HEK293 (cell line): ENCODE results near the gene AOC2.

ENCODE experiments used
- ZNF133 ChIP-seq: fragments of 450-650 bp; formaldehyde crosslinking; IDR thresholded peaks from 2 replicates; pipeline ENCODE4 v1.5.1; 2016; ENCODE audit warnings: missing biosample characterization, missing genetic modification characterization
- ZNF426 ChIP-seq: fragments of 450-650 bp; formaldehyde crosslinking; IDR thresholded peaks from 2 replicates; pipeline ENCODE4 v1.5.1; 2017; ENCODE audit warnings: missing biosample characterization, missing genetic modification characterization, mild to moderate bottlenecking, inconsistent platforms, moderate library complexity
- ZNF837 ChIP-seq: fragments of 450-650 bp; formaldehyde crosslinking; IDR thresholded peaks from 2 replicates; pipeline ENCODE4 v1.5.1; 2016; ENCODE audit warnings: missing biosample characterization, missing genetic modification characterization
- TF ChIP-seq, protein P1 (sequence below): fragments of 450-650 bp; formaldehyde crosslinking; IDR thresholded peaks from 2 replicates; pipeline ENCODE4 v1.5.1; 2016; ENCODE audit warnings: missing biosample characterization, missing genetic modification characterization
- TF ChIP-seq, protein P2 (sequence below): fragments of 450-650 bp; formaldehyde crosslinking; IDR thresholded peaks from 2 replicates; pipeline ENCODE4 v1.5.1; 2016; ENCODE audit warnings: missing biosample characterization, missing genetic modification characterization
- TF ChIP-seq, protein P3 (sequence below): fragments of 450-650 bp; formaldehyde crosslinking; IDR thresholded peaks from 2 replicates; pipeline ENCODE4 v1.5.1; 2017; ENCODE audit warnings: missing biosample characterization, missing genetic modification characterization

DNA sequence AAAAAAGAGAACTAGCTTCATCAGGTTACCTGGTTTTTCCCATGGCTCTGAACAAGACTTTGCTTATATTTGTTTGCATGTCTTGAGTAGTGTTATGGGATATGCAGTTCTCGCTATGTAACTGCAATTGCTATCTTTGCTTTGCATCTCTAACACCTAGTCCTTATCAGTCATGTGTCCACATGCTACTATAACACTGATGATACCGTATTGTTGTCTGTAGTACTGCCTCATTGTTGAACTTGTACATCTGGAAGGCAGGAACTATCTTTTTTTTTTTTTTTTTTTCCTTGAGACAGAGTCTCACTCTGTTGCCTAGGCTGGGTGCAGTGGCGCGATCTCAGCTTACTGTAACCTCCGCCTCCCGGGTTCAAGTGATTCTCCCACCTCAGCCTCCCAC, 8.6 kb upstream of the AOC2 start:
- TF ChIP-seq ZNF426 (tag by site-specific recombination) (no peak), ZNF133 (tag by site-specific recombination) (no peak), ZNF837 (no peak)
- TF ChIP-seq, protein P1, sequence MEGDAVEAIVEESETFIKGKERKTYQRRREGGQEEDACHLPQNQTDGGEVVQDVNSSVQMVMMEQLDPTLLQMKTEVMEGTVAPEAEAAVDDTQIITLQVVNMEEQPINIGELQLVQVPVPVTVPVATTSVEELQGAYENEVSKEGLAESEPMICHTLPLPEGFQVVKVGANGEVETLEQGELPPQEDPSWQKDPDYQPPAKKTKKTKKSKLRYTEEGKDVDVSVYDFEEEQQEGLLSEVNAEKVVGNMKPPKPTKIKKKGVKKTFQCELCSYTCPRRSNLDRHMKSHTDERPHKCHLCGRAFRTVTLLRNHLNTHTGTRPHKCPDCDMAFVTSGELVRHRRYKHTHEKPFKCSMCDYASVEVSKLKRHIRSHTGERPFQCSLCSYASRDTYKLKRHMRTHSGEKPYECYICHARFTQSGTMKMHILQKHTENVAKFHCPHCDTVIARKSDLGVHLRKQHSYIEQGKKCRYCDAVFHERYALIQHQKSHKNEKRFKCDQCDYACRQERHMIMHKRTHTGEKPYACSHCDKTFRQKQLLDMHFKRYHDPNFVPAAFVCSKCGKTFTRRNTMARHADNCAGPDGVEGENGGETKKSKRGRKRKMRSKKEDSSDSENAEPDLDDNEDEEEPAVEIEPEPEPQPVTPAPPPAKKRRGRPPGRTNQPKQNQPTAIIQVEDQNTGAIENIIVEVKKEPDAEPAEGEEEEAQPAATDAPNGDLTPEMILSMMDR (tag by site-specific recombination): no peak
- TF ChIP-seq, protein P2, sequence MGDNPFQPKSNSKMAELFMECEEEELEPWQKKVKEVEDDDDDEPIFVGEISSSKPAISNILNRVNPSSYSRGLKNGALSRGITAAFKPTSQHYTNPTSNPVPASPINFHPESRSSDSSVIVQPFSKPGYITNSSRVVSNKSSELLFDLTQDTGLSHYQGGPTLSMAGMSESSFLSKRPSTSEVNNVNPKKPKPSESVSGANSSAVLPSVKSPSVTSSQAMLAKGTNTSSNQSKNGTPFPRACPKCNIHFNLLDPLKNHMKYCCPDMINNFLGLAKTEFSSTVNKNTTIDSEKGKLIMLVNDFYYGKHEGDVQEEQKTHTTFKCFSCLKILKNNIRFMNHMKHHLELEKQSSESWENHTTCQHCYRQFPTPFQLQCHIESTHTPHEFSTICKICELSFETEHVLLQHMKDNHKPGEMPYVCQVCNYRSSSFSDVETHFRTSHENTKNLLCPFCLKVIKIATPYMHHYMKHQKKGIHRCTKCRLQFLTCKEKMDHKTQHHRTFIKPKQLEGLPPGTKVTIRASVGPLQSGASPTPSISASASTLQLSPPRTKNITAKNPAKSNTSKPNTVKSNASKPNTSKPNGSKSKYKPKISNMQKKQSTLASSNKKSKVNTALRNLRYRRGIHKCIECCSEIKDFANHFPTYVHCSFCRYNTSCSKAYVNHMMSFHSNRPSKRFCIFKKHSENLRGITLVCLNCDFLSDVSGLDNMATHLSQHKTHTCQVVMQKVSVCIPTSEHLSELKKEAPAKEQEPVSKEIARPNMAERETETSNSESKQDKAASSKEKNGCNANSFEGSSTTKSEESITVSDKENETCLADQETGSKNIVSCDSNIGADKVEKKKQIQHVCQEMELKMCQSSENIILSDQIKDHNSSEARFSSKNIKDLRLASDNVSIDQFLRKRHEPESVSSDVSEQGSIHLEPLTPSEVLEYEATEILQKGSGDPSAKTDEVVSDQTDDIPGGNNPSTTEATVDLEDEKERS (tag by site-specific recombination): 0 out of 2 replicates have a peak, but pooled peaks have one; percentile 15
- TF ChIP-seq, protein P3, sequence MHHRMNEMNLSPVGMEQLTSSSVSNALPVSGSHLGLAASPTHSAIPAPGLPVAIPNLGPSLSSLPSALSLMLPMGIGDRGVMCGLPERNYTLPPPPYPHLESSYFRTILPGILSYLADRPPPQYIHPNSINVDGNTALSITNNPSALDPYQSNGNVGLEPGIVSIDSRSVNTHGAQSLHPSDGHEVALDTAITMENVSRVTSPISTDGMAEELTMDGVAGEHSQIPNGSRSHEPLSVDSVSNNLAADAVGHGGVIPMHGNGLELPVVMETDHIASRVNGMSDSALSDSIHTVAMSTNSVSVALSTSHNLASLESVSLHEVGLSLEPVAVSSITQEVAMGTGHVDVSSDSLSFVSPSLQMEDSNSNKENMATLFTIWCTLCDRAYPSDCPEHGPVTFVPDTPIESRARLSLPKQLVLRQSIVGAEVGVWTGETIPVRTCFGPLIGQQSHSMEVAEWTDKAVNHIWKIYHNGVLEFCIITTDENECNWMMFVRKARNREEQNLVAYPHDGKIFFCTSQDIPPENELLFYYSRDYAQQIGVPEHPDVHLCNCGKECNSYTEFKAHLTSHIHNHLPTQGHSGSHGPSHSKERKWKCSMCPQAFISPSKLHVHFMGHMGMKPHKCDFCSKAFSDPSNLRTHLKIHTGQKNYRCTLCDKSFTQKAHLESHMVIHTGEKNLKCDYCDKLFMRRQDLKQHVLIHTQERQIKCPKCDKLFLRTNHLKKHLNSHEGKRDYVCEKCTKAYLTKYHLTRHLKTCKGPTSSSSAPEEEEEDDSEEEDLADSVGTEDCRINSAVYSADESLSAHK (tag by site-specific recombination): no peak
